ENCODE data around the gene FOXN1.

FOXN1 gene

DNA sequence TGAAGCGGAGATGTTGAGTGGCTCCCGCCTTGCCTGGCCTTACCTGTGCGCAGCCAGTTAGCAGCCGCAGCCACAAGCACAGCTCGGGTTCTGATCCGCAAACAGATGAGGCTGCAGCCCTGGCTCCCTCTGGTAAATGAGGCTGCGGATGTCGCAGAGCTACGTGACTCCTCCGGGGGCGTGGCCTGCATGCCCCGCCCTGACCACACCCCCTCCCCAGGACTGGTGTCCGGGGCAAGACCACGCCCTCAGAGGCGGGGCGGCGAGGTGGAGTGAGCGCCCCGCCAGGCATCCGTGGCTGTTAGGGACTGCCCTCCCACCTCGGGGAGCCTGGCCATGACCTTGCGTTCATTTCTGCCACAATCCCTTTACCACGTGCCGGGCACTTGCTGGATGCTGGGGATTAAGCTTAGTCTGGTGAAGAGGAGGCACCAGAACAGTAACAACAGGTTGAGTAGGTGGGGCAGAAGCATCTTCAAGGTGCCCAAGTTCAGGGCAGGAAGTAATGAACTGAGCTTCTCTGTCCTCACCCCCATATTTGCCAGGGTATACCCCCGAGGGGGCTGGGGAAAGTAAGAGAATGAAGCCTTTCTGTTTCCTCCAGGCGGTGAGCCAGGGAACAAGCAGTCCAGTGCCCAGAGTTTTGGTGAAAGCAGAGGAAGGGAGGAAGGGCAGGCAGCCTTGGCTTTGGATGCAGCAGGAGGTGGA lies 70.8 kb downstream of the FOXN1 start, which contains the start of gene ALDOC:
ALDOC (minus strand) TSS at position 138 of the 708 bp plus-strand sequence. CDS start 1,363 bp downstream, outside the sequence.
- peak; percentile 97 for DNase-seq

DNA sequence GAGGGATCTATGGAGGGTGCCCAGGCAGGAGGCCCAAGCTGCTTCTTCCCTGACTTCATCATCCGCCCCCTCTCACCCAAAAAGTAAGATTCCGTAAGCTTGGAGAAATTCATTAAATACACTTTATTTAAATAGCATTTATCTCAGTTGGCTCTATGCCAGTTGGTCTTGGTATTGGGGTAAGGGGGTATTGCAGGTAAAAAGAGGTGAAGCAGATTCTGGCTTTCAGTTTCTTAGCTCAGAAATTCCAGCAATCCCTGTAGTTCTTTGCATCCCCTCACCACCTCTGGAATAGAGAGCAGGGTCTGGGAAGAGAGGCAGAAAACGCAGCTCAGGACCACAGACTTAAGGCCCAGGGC lies 71.3 kb downstream of the FOXN1 start:
- DNase-seq = no peak

DNA sequence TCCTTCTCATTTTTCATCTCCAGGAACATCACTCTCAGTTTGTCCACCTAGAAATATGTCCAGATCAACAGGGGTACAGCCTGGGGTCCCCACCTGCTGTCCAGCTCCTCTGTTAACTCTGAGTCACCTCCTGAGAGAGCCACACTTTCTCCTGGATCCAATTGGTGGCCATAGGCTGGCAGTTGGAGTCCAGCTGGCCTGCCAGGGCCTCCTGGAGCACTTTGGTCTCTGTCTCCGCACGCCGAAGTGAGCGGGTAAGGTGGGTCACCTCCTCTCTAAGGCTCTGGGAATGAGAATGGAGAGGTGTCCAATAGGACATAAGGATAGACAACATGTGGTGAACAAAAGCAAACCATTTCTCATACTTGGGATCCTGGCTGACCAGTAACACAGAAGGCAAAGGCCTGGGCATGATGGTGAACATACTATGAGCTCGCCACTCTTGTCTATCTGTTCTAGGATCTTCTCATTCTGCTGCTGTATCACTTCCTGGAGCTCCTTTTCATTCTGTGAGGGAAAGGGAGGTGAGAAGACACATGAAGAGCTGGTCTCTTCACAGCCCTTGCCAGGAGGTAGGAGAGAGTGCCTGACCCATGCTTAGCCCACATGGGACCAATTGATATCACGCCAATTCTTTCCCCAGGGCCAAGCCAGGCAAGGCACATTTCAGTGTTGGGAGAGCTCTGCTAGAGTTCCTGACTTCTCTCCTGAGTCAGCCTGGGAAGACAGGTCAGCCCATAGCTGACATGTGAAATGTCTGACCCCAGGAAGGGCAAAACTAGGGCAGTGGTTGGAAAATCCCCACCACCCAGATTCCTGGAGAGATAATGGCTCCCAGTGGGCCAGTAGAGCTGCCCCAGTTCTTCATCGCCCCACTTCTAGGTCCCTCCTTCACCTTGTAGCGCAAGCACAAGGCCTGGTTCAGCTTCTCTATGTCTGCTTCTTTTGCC lies 72.4 kb downstream of the FOXN1 start:
- no peak for DNase-seq

DNA sequence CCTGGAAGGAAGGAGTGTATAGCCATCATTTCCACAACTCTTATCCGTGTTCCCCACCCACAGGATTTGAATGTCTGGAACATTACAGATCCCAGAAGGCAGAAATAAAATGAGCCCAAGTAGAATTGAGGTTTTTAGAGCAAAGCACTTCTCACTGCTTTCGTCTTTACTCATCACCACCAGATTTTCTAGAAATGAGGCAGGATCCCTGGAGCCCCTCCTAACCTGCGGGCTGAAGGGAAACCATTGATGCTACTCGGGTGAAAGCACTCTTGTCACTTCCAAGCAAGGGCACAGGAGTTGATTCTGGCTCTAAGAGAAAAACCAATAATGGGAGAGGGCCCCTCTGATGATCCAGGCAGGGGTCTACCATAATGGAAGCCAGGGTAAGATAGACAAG lies 73.4 kb downstream of the FOXN1 start:
- DNase-seq = no peak

DNA sequence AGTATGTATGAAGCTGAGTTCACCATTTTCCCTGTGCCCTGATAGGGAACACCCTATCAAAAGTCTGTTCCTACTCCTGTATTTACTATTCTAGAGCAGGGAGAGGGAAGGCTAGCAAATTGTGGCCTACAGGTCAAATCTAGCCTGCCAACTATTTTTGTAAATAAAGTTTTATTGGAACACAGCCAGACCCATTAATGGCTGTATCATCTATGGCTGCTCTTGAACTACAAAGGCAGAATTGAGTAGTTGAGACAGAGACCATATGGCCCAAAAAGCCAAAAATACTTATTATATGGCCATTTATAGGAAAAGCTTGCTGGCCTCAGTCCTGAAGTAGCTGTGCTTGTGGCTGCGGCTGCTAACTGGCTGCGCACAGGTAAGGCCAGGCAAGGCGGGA lies 74.8 kb downstream of the FOXN1 start:
- DNase-seq = no peak

DNA sequence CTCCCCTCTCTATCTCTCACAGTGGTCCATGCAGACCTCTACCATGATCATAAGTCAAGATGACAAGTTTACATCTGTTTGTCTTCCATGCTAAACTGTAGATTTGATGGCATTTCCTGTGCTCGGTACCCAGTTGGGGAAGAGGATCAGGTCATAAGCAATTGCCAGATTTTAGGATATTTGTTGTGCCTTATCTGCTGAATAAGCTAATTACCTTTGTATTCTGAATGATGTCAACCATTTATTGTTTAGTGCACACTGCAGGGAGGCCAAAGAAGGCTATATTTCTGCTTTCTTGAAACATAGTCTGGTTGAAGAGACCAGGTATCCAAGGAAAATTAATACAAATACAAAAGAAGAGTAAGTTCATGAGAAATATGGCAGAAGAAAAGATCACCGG lies 76.4 kb downstream of the FOXN1 start:
- DNase-seq = no peak

DNA sequence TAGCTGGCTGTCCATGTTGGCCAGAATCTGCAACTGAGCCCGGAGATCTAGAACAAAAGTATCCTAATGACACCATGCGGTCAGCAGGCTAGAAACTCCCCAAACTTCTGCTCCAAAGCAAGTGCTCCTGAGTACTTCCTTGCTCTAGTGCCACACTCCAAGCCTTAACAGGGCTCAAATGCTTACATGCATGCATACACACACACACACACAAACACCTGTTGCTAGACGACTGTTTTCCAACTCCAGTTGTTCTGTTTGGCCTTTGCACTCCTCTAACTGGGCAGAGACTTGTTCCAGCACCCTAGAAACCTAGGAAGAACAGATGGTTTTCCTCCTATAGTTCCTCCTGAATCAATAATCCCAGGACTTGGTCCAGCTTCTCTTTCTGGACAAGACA lies 78.3 kb downstream of the FOXN1 start:
- DNase-seq = no peak

DNA sequence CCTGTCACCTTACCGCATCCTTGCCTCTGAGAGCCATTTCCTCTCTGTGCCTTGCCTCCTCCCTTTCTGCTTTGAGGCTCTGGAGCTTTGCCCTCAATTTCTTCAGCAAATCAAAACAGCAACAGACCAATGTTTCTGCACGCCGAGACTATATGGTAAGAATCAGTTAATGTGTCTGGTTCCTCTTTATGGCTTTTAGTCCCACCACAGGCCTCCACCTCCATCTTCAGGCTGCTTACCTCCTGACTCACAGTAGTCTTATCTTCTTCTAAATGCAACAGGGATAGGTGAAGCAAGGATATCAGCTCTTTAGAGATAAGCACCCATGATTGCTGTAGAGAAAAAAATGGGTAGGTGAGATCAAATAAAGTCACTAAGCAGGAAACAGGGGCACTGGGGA lies 79.7 kb downstream of the FOXN1 start:
- DNase-seq = no peak

All from CD4-positive, alpha-beta T cell treated with Interleukin-17A for 1 hour (primary cell).